Measurements from ENCODE around the gene GPR89A.
"Not testable (repeated sequence)": the region's sequence is repeated elsewhere in the genome, so short reads cannot be mapped to it uniquely, and the experiment has no call there.

GPR89A gene

GRCh38 chr1:145696630-145696960, 88.8 kb downstream of the GPR89A start:
- H3K4me3 Mint-ChIP-seq, result no peak overlapping the region
- no peaks in the 10 kb centered on the region for H3K36me3 Mint-ChIP-seq (ENCODE audit: low read depth)
- no peak overlapping the region for H3K27ac Mint-ChIP-seq
- no peak for DNase-seq
- no peaks in the 10 kb centered on the region for H3K4me1 Mint-ChIP-seq (ENCODE audit: low read depth)
- H3K27me3 Mint-ChIP-seq, result no peaks in the 10 kb centered on the region
- no peaks in the 10 kb centered on the region for H3K9me3 Mint-ChIP-seq

DNA sequence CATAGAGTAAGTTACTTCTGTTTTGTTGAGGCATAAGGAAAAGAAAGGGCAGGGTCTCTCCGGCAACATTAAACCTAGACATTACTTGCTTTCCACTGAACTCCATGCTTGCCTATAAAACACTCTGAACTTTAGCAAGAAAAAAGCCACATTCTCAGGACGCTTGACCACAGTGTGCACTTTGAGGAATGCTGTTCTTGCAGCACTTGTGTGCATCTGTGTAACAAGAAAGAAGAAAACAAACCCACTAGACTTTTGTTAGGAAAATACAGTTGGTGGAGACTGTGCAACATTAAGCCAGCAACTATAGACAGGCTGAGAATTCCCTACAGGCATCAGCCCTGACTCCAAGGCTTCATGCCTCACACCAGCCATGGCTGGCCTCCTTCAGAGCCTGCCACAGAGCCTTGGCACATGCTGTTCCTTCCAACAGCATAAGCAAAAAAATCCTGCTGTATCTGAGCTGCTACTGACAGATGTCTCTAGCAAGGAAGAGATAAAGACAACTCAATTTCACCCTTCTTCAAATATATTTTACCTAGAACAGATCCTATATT, 93.6 kb downstream of the GPR89A start:
- H3K4me1 Mint-ChIP-seq (ENCODE audit: low read depth), result no peaks in the 10 kb centered on the region
- no peaks in the 10 kb centered on the region for H3K9me3 Mint-ChIP-seq
- no peak overlapping the region for H3K27ac Mint-ChIP-seq
- H3K36me3 Mint-ChIP-seq (ENCODE audit: low read depth), result no peaks in the 10 kb centered on the region
- H3K27me3 Mint-ChIP-seq, result no peaks in the 10 kb centered on the region
- no peak for DNase-seq
- no peak overlapping the region for H3K4me3 Mint-ChIP-seq

DNA sequence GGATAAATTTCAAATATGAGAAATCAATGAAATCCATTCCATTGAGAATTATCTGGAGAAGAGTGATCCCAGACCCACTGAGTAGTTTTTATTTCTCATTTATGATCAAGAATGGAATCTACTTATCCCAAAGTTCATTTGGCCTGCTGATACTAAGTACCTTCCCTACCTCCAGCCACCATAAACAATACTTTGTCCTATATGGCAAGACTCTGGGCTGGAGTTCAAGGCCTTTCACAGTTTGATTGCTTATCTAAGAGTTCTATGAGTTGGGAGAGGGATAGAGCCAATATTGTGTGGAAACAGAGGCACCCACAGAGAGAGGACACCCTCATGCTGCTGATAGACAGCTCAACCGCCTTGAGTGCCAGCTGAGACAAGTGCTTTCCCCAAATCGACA, 94.3 kb downstream of the GPR89A start:
- Mint-ChIP-seq H3K36me3 (ENCODE audit: low read depth) (no peaks in the 10 kb centered on the region), H3K9me3 (no peaks in the 10 kb centered on the region), H3K4me1 (ENCODE audit: low read depth) (no peaks in the 10 kb centered on the region), H3K27ac (no peak overlapping the region), H3K27me3 (no peaks in the 10 kb centered on the region), H3K4me3 (no peak overlapping the region)
- no peak for DNase-seq

DNA sequence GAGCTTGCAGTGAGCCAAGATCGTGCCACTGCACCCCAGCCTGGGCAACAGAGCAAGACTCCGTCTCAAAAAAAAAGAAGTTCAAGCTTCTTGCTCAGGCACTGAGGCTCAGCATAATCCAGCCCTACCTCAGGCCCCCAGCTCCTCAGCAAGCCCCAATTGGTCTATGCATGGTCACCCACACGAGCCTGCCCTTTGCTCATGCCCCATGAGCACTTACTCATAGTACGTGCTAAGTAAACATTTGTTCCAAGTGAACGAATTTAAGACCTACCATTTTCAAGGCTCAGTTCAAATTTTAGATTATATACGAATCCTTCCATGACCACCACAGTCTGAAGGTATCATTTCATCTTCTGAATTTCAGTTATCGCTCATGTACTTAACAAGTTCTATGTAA, 95.0 kb downstream of the GPR89A start:
- no peak for DNase-seq
- no peaks in the 10 kb centered on the region for H3K27me3 Mint-ChIP-seq
- no peak overlapping the region for H3K27ac Mint-ChIP-seq
- H3K36me3 Mint-ChIP-seq (ENCODE audit: low read depth), result no peaks in the 10 kb centered on the region
- H3K4me3 Mint-ChIP-seq, result no peak overlapping the region
- no peaks in the 10 kb centered on the region for H3K4me1 Mint-ChIP-seq (ENCODE audit: low read depth)
- H3K9me3 Mint-ChIP-seq, result no peaks in the 10 kb centered on the region

- Mint-ChIP-seq H3K4me1 (ENCODE audit: low read depth) (no peaks in the 10 kb centered on the region), H3K9me3 (no peaks in the 10 kb centered on the region), H3K4me3 (no peak overlapping the region)
These were observed 97.8 kb downstream of the GPR89A start for GRCh38 chr1:145705622-145706021.

GRCh38 chr1:145706086-145706664, 98.4 kb downstream of the GPR89A start:
- no peak for DNase-seq
- Mint-ChIP-seq H3K27me3 (no peaks in the 10 kb centered on the region), H3K36me3 (ENCODE audit: low read depth) (no peaks in the 10 kb centered on the region), H3K4me1 (ENCODE audit: low read depth) (no peaks in the 10 kb centered on the region), H3K4me3 (no peak overlapping the region), H3K9me3 (no peaks in the 10 kb centered on the region), H3K27ac (no peak overlapping the region)

More at GRCh38 chr1:145705622-145706021, 97.8 kb downstream of the GPR89A start:
- H3K27me3 Mint-ChIP-seq, result no peaks in the 10 kb centered on the region
- no peak for DNase-seq
- no peaks in the 10 kb centered on the region for H3K36me3 Mint-ChIP-seq (ENCODE audit: low read depth)
- H3K27ac Mint-ChIP-seq, result no peak overlapping the region

- no peaks in the 10 kb centered on the region for H3K36me3 Mint-ChIP-seq (ENCODE audit: low read depth)
- H3K27me3 Mint-ChIP-seq, result no peaks in the 10 kb centered on the region
- no peak for DNase-seq
- H3K27ac Mint-ChIP-seq, result no peak within 1 kb of the TSS
- H3K4me3 Mint-ChIP-seq, result no peak within 1 kb of the TSS
- H3K9me3 Mint-ChIP-seq, result no peaks in the 10 kb centered on the region
- H3K4me1 Mint-ChIP-seq (ENCODE audit: low read depth), result no peaks in the 10 kb centered on the region
These were observed 99.5 kb downstream of the GPR89A start, which contains the start of gene PDZK1 for GRCh38 chr1:145707183-145707867. Gene PDZK1 (minus strand): TSS chr1:145707368. CDS start chr1:145688021, 19,347 bp downstream.

DNA sequence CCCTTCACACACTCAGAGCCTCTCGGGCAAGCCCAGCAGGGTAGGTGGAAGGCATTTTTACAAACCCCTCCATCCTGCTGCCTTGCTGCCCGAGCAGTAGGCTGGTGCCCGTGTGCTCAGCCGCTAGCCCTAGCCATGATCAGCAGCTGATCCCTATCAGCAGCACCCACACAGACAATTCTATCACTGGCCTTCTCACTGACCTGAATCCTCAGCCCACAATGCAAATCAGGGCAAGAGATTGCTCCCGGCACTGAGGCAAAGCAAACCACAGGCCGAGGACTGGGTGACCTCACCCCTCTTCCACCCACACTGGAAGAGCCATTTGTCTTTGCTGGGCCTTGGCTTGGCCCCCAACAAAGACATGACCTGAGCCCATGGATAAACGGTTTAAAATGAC, 100.3 kb downstream of the GPR89A start:
- Mint-ChIP-seq H3K27me3 (no peaks in the 10 kb centered on the region), H3K4me3 (no peak overlapping the region), H3K36me3 (ENCODE audit: low read depth) (no peaks in the 10 kb centered on the region), H3K9me3 (no peaks in the 10 kb centered on the region), H3K27ac (no peak overlapping the region), H3K4me1 (ENCODE audit: low read depth) (no peaks in the 10 kb centered on the region)
- DNase-seq, result no peak

- Mint-ChIP-seq H3K4me3 (no peak overlapping the region), H3K4me1 (ENCODE audit: low read depth) (no peaks in the 10 kb centered on the region), H3K27me3 (no peaks in the 10 kb centered on the region), H3K27ac (no peak overlapping the region), H3K36me3 (ENCODE audit: low read depth) (no peaks in the 10 kb centered on the region), H3K9me3 (no peaks in the 10 kb centered on the region)
- no peak for DNase-seq
These were observed 102.7 kb downstream of the GPR89A start for GRCh38 chr1:145710291-145711027.

DNA sequence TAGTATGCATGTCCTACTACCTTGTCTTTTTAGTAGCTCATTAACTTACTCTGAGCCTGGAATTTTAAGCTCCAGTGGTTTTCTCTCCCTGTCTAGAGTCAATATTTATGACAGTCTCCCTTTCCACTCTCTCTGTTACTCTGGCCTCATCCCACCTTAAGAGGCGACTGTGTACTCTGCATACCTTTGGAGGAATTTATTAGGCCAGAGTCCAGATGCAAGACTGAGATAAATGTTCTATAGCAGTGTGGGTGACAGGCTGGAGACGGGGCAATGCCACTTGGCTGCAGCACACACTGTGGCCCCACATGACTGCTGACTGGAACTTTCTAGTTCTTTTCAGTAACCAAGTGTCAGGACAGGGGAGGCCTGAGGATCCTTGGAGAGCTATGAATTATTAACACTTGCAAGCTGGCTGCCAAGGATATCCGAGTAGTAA, 103.4 kb downstream of the GPR89A start:
- Mint-ChIP-seq H3K4me3 (no peak overlapping the region), H3K4me1 (ENCODE audit: low read depth) (no peaks in the 10 kb centered on the region), H3K27ac (no peak overlapping the region), H3K9me3 (no peaks in the 10 kb centered on the region), H3K27me3 (no peaks in the 10 kb centered on the region), H3K36me3 (ENCODE audit: low read depth) (no peaks in the 10 kb centered on the region)
- DNase-seq, result no peak

DNA sequence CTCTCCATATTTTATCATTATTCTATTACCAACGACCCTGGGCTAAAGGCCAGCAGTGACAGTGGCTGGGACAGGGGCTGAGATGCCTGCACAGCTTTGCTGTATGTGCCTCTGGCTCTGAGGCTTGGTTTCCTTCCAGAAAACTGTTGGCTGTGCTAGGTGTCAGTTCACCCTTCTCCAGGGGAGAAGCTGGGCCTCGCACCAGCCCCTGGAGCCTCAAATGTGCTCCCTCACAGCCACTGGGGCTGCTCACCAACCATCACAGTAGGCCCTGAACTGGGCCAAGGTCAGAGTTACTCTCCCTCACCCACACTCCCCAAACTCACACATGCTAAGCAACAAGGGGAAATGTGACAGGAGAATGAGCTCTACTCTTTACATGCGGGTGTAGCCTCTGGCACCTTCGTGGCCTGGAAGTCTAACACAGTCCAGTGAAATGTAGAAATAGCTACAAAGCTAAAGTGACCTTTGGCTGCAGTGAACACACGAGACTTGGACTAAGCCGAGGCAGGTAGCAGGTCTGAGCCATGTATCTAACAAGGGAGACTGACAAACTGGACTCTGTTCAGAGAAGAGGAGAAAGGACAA, 106.8 kb downstream of the GPR89A start:
- DNase-seq, result no peak
- Mint-ChIP-seq H3K4me3 (no peak overlapping the region), H3K27me3 (no peaks in the 10 kb centered on the region), H3K27ac (no peak overlapping the region), H3K4me1 (ENCODE audit: low read depth) (peaks cover 11% of the 10 kb centered on the region), H3K36me3 (ENCODE audit: low read depth) (no peaks in the 10 kb centered on the region), H3K9me3 (no peaks in the 10 kb centered on the region)

- H3K4me3 Mint-ChIP-seq, result no peak overlapping the region
- peaks cover 30% of the 10 kb centered on the region for H3K4me1 Mint-ChIP-seq (ENCODE audit: low read depth)
- H3K9me3 Mint-ChIP-seq, result no peaks in the 10 kb centered on the region
- peaks cover 15% of the 10 kb centered on the region for H3K27me3 Mint-ChIP-seq
- no peak for DNase-seq
- H3K27ac Mint-ChIP-seq, result no peak overlapping the region
- H3K36me3 Mint-ChIP-seq (ENCODE audit: low read depth), result no peaks in the 10 kb centered on the region
These were observed 109.0 kb downstream of the GPR89A start for GRCh38 chr1:145716641-145717345.

- Mint-ChIP-seq H3K27ac (no peak overlapping the region), H3K9me3 (no peaks in the 10 kb centered on the region), H3K4me3 (no peak overlapping the region), H3K4me1 (ENCODE audit: low read depth) (peaks cover 30% of the 10 kb centered on the region), H3K27me3 (peaks cover 21% of the 10 kb centered on the region), H3K36me3 (ENCODE audit: low read depth) (no peaks in the 10 kb centered on the region)
- no peak for DNase-seq
These were observed 110.0 kb downstream of the GPR89A start for GRCh38 chr1:145717833-145718232.

GRCh38 chr1:145718465-145718864, 110.7 kb downstream of the GPR89A start:
- not testable (repeated sequence) for H3K4me3 Mint-ChIP-seq; H3K36me3 Mint-ChIP-seq (ENCODE audit: low read depth); H3K9me3 Mint-ChIP-seq; H3K27ac Mint-ChIP-seq; DNase-seq
- Mint-ChIP-seq H3K4me1 (ENCODE audit: low read depth) (peaks cover 30% of the 10 kb centered on the region), H3K27me3 (peaks cover 23% of the 10 kb centered on the region)
